Astrocyte (in vitro differentiated cells and primary cell): ENCODE measurements around the gene CDKN1C. TPM values are rescaled to one million over a fixed set of nuclear protein-coding genes. Genes with fewer than 3 reads are reported as not detected.
A peak's percentile ranks its signal among the peaks of the same experiment; 100 is the strongest.

ENCODE experiments used
- DNase-seq: peaks from one replicate; pipeline ENCODE4 v3.0.0-alpha.2; 2010; ENCODE audit warnings: low read depth
- FAIRE-seq: peaks from 2 replicates; lab custom pipeline; 2011; peaks lifted over from hg19 to GRCh38; lab: Jason Lieb, UNC
- H2AFZ ChIP-seq: 2 replicates; pipeline ENCODE4 v1.6.0; 2012; ENCODE audit warnings: low read depth, low read length, inconsistent platforms
- H3K27ac ChIP-seq: 2 replicates; pipeline ENCODE4 v1.5.1; 2011; ENCODE audit warnings: low read depth, low read length, inconsistent platforms
- H3K27me3 ChIP-seq: 2 replicates; pipeline ENCODE4 v1.6.0; 2011; ENCODE audit warnings: low read length, inconsistent platforms; ENCODE audit not compliant: insufficient read depth
- H3K36me3 ChIP-seq: 2 replicates; pipeline ENCODE4 v1.5.1; 2011; ENCODE audit warnings: low read length, inconsistent platforms; ENCODE audit not compliant: insufficient read depth
- H3K4me1 ChIP-seq: 2 replicates; pipeline ENCODE4 v1.5.1; 2011; ENCODE audit warnings: low read length, inconsistent platforms; ENCODE audit not compliant: insufficient read depth
- H3K4me2 ChIP-seq: 2 replicates; pipeline ENCODE4 v1.6.0; 2012; ENCODE audit warnings: low read length, inconsistent platforms
- H3K4me3 ChIP-seq: 2 replicates; pipeline ENCODE4 v1.5.1; 2011; ENCODE audit warnings: low read depth, mild to moderate bottlenecking, low read length, inconsistent platforms; ENCODE audit not compliant: insufficient read depth
- H3K79me2 ChIP-seq: 2 replicates; pipeline ENCODE4 v1.6.0; 2012; ENCODE audit warnings: mild to moderate bottlenecking, low read length, inconsistent platforms; ENCODE audit not compliant: insufficient read depth
- H3K9ac ChIP-seq: 2 replicates; pipeline ENCODE4 v1.6.0; 2012; ENCODE audit warnings: mild to moderate bottlenecking, low read length, inconsistent platforms
- H3K9me3 ChIP-seq: 2 replicates; pipeline ENCODE4 v1.5.1; 2012; ENCODE audit warnings: low read depth, mild to moderate bottlenecking, low read length, inconsistent platforms; ENCODE audit not compliant: insufficient read depth
- H4K20me1 ChIP-seq: 2 replicates; pipeline ENCODE4 v1.6.0; 2012; ENCODE audit warnings: low read length, inconsistent platforms; ENCODE audit not compliant: insufficient read depth
- H3K27ac Mint-ChIP-seq: one replicate; pipeline ENCODE4 v1.8.0; 2021; ENCODE audit warnings: mild to moderate bottlenecking, mixed read lengths; ENCODE audit not compliant: unreplicated experiment
- H3K27me3 Mint-ChIP-seq: one replicate; pipeline ENCODE4 v1.8.0; 2021; ENCODE audit warnings: low read depth, mixed read lengths; ENCODE audit not compliant: unreplicated experiment
- H3K36me3 Mint-ChIP-seq: one replicate; pipeline ENCODE4 v1.8.0; 2021; ENCODE audit warnings: low read depth, mixed read lengths; ENCODE audit not compliant: unreplicated experiment
- H3K4me1 Mint-ChIP-seq: one replicate; pipeline ENCODE4 v1.8.0; 2021; ENCODE audit warnings: low read depth, mixed read lengths; ENCODE audit not compliant: unreplicated experiment
- H3K4me3 Mint-ChIP-seq: one replicate; pipeline ENCODE4 v1.8.0; 2021; ENCODE audit warnings: mild to moderate bottlenecking, moderate library complexity, mixed read lengths; ENCODE audit not compliant: unreplicated experiment
- H3K9me3 Mint-ChIP-seq: one replicate; pipeline ENCODE4 v1.8.0; 2021; ENCODE audit warnings: mild to moderate bottlenecking, mixed read lengths; ENCODE audit not compliant: unreplicated experiment
- CTCF ChIP-seq: IDR thresholded peaks from 2 replicates; pipeline ENCODE4 v1.5.1; 2011; ENCODE audit warnings: low read depth, mild to moderate bottlenecking, inconsistent platforms, low read length, moderate library complexity; ENCODE audit not compliant: insufficient read depth
- EZH2 ChIP-seq: IDR thresholded peaks from 2 replicates; pipeline ENCODE4 v1.6.1; 2012; ENCODE audit warnings: mild to moderate bottlenecking, low read length, inconsistent platforms; ENCODE audit not compliant: insufficient read depth
- total RNA-seq: library from RNA; stranded (reverse); gene quantifications from 2 replicates; pipeline ENCODE4 v1.2.1, GENCODE V29; 2021

CDKN1C gene
- total RNA-seq, 1 donor from 2014 or later, result 7.5 TPM

GRCh38 chr11:2929531-2929949 is 44.0 kb upstream of the CDKN1C start:
- H3K36me3 ChIP-seq, result no peaks in the 10 kb centered on the region
- peaks cover 39% of the 10 kb centered on the region for H4K20me1 ChIP-seq
- no peak for TF ChIP-seq CTCF
- no peak for TF ChIP-seq EZH2
- peak overlapping the region; percentile 48 for H3K4me3 ChIP-seq
- peak overlapping the region; percentile 33 for H2AFZ ChIP-seq
- peaks cover 45% of the 10 kb centered on the region for H3K4me1 ChIP-seq
- peak; percentile 58 for DNase-seq
- H3K79me2 ChIP-seq, result peaks cover 37% of the 10 kb centered on the region
- no peak for FAIRE-seq
- H3K36me3 Mint-ChIP-seq, result no peaks in the 10 kb centered on the region
- no peaks in the 10 kb centered on the region for H3K9me3 Mint-ChIP-seq
- peak overlapping the region; percentile 76 for H3K9ac ChIP-seq
- peak overlapping the region; percentile 87 for H3K27ac ChIP-seq
- no peaks in the 10 kb centered on the region for H3K27me3 Mint-ChIP-seq
- H3K4me2 ChIP-seq, result peak overlapping the region; percentile 97
- peak overlapping the region; percentile 81 for H3K27ac Mint-ChIP-seq
- H3K4me1 Mint-ChIP-seq, result peaks cover 12% of the 10 kb centered on the region
- H3K9me3 ChIP-seq, result no peaks in the 10 kb centered on the region
- H3K27me3 ChIP-seq, result no peaks in the 10 kb centered on the region
- peak overlapping the region; percentile 76 for H3K4me3 Mint-ChIP-seq

- peak within 1 kb of the TSS; percentile 94 for H3K27ac Mint-ChIP-seq
- Histone ChIP-seq H3K27me3 (no peaks in the 10 kb centered on the region), H3K9me3 (no peaks in the 10 kb centered on the region), H3K4me3 (peak within 1 kb of the TSS; percentile 75), H3K4me2 (peak within 1 kb of the TSS; percentile 97), H3K36me3 (no peaks in the 10 kb centered on the region), H3K27ac (peak within 1 kb of the TSS; percentile 87), H3K4me1 (peaks cover 45% of the 10 kb centered on the region), H3K9ac (peak within 1 kb of the TSS; percentile 80), H4K20me1 (peaks cover 42% of the 10 kb centered on the region), H3K79me2 (peaks cover 37% of the 10 kb centered on the region), H2AFZ (peak within 1 kb of the TSS; percentile 33)
- DNase-seq, result peak; percentile 80
- peaks cover 12% of the 10 kb centered on the region for H3K4me1 Mint-ChIP-seq
- H3K4me3 Mint-ChIP-seq, result peak within 1 kb of the TSS; percentile 94
- TF ChIP-seq CTCF, result no peak
- TF ChIP-seq EZH2, result no peak
- no peaks in the 10 kb centered on the region for H3K36me3 Mint-ChIP-seq
- no peaks in the 10 kb centered on the region for H3K27me3 Mint-ChIP-seq
- FAIRE-seq, result no peak
- H3K9me3 Mint-ChIP-seq, result no peaks in the 10 kb centered on the region
Observed at GRCh38 chr11:2928605-2929530, 43.3 kb upstream of the CDKN1C start, which contains the start of gene PHLDA2. TSS of gene PHLDA2 (minus strand) at chr11:2929420. CDS start at chr11:2929364, 56 bp downstream.
